ENCODE results near the gene CD99L2.
"Not testable (repeated sequence)": the region's sequence is repeated elsewhere in the genome, so short reads cannot be mapped to it uniquely, and the experiment has no call there.

- TF ChIP-seq, protein P1, sequence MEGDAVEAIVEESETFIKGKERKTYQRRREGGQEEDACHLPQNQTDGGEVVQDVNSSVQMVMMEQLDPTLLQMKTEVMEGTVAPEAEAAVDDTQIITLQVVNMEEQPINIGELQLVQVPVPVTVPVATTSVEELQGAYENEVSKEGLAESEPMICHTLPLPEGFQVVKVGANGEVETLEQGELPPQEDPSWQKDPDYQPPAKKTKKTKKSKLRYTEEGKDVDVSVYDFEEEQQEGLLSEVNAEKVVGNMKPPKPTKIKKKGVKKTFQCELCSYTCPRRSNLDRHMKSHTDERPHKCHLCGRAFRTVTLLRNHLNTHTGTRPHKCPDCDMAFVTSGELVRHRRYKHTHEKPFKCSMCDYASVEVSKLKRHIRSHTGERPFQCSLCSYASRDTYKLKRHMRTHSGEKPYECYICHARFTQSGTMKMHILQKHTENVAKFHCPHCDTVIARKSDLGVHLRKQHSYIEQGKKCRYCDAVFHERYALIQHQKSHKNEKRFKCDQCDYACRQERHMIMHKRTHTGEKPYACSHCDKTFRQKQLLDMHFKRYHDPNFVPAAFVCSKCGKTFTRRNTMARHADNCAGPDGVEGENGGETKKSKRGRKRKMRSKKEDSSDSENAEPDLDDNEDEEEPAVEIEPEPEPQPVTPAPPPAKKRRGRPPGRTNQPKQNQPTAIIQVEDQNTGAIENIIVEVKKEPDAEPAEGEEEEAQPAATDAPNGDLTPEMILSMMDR (IDR thresholded peaks at IDR 0.05 in 2 of 3, conservative IDR thresholded peaks at IDR 0.05 in 1 of 3; ENCODE audit: control insufficient read depth in 2 of 3, extremely low read depth in 1 of 3, insufficient read depth in 1 of 3, low read depth in 3 of 3, low read length in 3 of 3) = not testable (repeated sequence)
- not testable (repeated sequence) for TF ChIP-seq TBL1XR1 (IDR thresholded peaks at IDR 0.05; ENCODE audit: low read depth, low read length); EZH2 (IDR thresholded peaks at IDR 0.05; ENCODE audit: borderline replicate concordance, control insufficient read depth, low read depth, low read length); SMC3 (IDR thresholded peaks at IDR 0.05; ENCODE audit: borderline replicate concordance, low read length); ZNF592 (IDR thresholded peaks at IDR 0.05)
These were observed 22.8 kb downstream of the CD99L2 start for GRCh38 chrX:150875621-150876020.

Measured in GM12878 (cell line).